ENCODE results near the gene RHBDF1. TPM values are rescaled to one million over a fixed set of nuclear protein-coding genes. Genes with fewer than 3 reads are reported as not detected.

The RHBDF1 gene
- total and polyA plus RNA-seq, 12 donors, result 18.5 to 89.8 (median 24.7) TPM

DNA sequence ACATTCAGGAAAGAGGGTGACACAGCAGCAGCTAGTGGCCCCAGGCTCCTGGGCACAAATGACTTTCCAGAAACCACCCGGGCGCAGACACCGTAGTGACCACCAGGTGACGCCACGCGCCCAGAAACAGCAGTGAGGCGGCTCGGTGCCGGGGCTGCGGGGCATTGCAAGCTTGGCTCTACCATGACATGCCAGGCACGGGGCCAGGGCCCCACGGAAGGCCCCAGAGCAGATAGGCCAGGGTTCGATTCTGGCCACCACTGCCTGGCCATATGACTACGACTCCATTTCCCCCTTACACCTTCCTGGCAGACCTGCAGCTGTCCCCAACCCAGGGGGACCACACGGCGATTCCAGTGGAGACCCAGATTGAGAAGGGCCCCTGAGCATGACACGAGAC lies 6.7 kb downstream of the RHBDF1 start:
- Histone ChIP-seq H3K27me3 (peaks cover 0 to 8% (median 0%) of the 10 kb centered on the region in 7 donors), H3K4me1 (peaks cover 30 to 58% (median 50%) of the 10 kb centered on the region in 9 donors), H3K9me3 (no peaks in the 10 kb centered on the region), H3K36me3 (peaks cover 4 to 47% (median 37%) of the 10 kb centered on the region in 9 donors), H3K4me3 (no peak overlapping the region), H3K27ac (peak overlapping the region in 1 of 10 donors; percentile 19)
- 17 to 20% methylated on average over 17 of the region's 17 CpGs for WGBS, 2 donors
- TF ChIP-seq, protein P1, sequence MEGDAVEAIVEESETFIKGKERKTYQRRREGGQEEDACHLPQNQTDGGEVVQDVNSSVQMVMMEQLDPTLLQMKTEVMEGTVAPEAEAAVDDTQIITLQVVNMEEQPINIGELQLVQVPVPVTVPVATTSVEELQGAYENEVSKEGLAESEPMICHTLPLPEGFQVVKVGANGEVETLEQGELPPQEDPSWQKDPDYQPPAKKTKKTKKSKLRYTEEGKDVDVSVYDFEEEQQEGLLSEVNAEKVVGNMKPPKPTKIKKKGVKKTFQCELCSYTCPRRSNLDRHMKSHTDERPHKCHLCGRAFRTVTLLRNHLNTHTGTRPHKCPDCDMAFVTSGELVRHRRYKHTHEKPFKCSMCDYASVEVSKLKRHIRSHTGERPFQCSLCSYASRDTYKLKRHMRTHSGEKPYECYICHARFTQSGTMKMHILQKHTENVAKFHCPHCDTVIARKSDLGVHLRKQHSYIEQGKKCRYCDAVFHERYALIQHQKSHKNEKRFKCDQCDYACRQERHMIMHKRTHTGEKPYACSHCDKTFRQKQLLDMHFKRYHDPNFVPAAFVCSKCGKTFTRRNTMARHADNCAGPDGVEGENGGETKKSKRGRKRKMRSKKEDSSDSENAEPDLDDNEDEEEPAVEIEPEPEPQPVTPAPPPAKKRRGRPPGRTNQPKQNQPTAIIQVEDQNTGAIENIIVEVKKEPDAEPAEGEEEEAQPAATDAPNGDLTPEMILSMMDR (IDR thresholded peaks at IDR 0.05), result peak; percentile 90 to 98 (median 97)
- intact Hi-C loops (cut with DNase I), result loop anchor here in 9 of 10 donors (1.0 to 2.0 kb wide), 3 partner anchors 31 to 32 kb away; no protein-coding TSS in a partner anchor
- peak; percentile 78 to 87 for DNase-seq
- peak; percentile 48 to 84 (median 72) for ATAC-seq

DNA sequence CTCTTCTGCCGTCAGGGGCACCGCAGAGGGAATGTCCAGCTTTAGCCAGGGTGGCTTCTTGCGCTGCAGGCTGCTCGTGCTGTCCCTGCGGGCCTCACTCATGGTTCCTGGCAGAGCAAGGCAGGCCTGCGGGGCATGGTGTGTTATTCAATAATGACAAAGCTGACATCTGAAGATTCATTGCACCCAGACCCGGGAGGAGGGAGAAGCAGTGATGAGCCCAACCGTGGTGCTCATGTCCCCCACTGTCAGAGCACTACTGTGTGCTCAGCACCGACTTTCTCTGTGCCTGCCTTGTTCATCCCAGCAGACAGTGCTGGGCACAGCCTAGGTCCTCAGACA lies 7.5 kb downstream of the RHBDF1 start:
- no peak for DNase-seq
- peaks cover 25 to 50% (median 42%) of the 10 kb centered on the region in 9 donors for H3K4me1 ChIP-seq
- 80 to 91% methylated on average over 9 of the region's 9 CpGs for WGBS, 2 donors

DNA sequence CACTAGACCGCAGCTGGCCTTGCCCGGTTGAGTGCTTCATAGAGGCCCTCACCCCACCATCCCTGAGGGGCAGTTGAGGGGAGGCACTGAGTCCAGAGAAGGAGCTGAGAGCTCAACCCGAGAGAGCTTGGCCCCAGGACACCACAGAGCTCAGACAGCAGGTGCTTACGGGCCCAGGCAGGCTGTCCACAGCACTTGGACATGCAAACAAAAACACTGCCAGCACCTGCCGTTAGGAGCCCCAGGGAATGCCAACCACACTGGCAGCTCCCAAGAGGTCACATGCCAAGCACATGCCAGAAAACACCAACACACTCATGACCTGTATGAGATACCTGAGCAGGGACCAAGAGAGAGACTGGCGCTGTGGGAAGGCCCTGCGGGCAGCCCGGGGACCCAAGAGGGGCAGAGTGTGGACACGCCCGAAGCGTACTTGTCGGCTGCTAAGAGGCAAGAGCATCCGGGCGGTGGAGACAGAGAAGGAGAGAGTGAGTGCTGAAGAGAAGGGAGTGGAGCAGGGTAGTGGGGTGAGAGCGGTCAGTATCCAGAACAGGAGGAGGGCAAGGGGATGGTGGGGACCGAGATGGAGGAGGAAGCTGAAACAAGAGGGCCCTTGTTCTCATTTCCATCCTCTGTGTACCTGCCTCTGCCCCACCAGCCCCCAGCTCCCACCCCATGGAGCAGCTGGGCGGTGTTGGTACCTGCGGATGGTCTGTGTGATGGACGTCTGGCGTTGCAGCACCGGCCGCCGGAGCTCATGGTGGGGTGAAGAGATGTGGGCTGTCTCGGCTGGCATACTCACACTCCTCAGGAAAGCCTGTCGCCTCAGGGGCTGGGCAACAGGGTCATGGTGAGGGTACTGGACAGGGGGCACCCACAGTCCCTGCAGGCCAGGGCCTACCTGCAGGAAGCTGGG lies 8.2 kb downstream of the RHBDF1 start:
- Histone ChIP-seq H3K4me1 (peaks cover 20 to 43% (median 36%) of the 10 kb centered on the region in 9 donors), H3K27me3 (no peaks in the 10 kb centered on the region), H3K9me3 (no peaks in the 10 kb centered on the region), H3K27ac (no peak overlapping the region), H3K36me3 (peaks cover 4 to 62% (median 43%) of the 10 kb centered on the region in 9 donors), H3K4me3 (no peak overlapping the region)
- 88% methylated on average over 24 to 25 of the region's 25 CpGs for WGBS, 2 donors
- no peak for DNase-seq
- ATAC-seq, result no peak
- intact Hi-C loops (cut with DNase I), result loop anchor here in 3 of 10 donors (2.0 kb wide), 1 partner anchor 33 kb away; no protein-coding TSS in a partner anchor
- TF ChIP-seq, protein P1 (IDR thresholded peaks at IDR 0.05), result no peak

More for the DNA sequence above, 7.5 kb downstream of the RHBDF1 start:
- Histone ChIP-seq H3K36me3 (peaks cover 4 to 56% (median 43%) of the 10 kb centered on the region in 9 donors), H3K27ac (no peak overlapping the region), H3K9me3 (no peaks in the 10 kb centered on the region), H3K27me3 (no peaks in the 10 kb centered on the region), H3K4me3 (no peak overlapping the region)
- TF ChIP-seq, protein P1 (IDR thresholded peaks at IDR 0.05), result no peak
- no peak for ATAC-seq
- intact Hi-C loops (cut with DNase I), result loop anchor here in 7 of 10 donors (1.0 to 2.0 kb wide), 2 partner anchors 32 kb away; no protein-coding TSS in a partner anchor

DNA sequence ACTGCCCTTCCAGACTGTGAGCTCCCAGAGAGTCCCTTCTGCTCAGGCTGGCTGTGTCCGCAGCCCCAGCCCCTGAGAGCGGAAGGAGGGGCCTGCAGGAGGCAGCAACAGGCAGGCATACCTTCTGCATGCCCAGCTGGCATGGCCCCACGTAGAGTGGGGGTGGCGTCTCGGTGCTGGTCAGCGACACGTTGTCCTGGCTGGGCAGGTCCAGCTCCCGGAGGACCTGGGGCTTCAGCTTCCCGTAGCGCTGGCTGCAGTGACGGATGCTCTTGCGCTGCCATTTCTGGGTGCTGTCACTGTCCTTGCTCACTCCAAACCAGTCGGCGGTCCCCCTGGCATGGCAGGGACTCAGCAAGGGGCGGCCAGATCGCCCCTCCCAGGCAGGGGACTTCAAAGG lies 9.0 kb downstream of the RHBDF1 start:
- ATAC-seq (no peak), DNase-seq (no peak)
- intact Hi-C loops (cut with DNase I), result no loop called here
- Histone ChIP-seq H3K36me3 (peaks cover 4 to 70% (median 50%) of the 10 kb centered on the region in 9 donors), H3K27ac (no peak overlapping the region), H3K9me3 (no peaks in the 10 kb centered on the region), H3K4me3 (no peak overlapping the region), H3K27me3 (no peaks in the 10 kb centered on the region), H3K4me1 (peaks cover 13 to 35% (median 30%) of the 10 kb centered on the region in 9 donors)
- WGBS, 2 donors, result 94% methylated on average over 16 of the region's 16 CpGs
- TF ChIP-seq, protein P1 (IDR thresholded peaks at IDR 0.05), result no peak
